Breast epithelium (tissue), 4 donors: Measurements from ENCODE around the gene TNP2. TPM values are rescaled to one million over a fixed set of nuclear protein-coding genes. Genes with fewer than 3 reads are reported as not detected.
"Not testable (repeated sequence)": the region's sequence is repeated elsewhere in the genome, so short reads cannot be mapped to it uniquely, and the experiment has no call there.

ENCODE experiments used
- DNase-seq, 2 donors: peaks; one replicate each; pipeline ENCODE4 v3.0.0-alpha.2; 2019; ENCODE audit warnings: low spot score in 2 of 2
- H3K27ac ChIP-seq, 2 donors: fragments of 200-600 bp; sonication (generic) in 1 of 2; one replicate each; pipeline ENCODE4 v1.5.1; 2016 to 2019; ENCODE audit warnings: mild to moderate bottlenecking in 1 of 2
- H3K27me3 ChIP-seq, 2 donors: fragments of 200-600 bp; sonication (generic) in 1 of 2; one replicate each; pipeline versions ENCODE4 v1.5.1 to v1.6.0; 2017 to 2019; ENCODE audit warnings: control low read depth in 1 of 2, mild to moderate bottlenecking in 1 of 2
- H3K36me3 ChIP-seq: fragments of 200-600 bp; one replicate; pipeline ENCODE4 v1.5.1; 2019
- H3K4me1 ChIP-seq, 2 donors: fragments of 200-600 bp; sonication (generic); one replicate each; pipeline ENCODE4 v1.5.1; 2016 to 2019; ENCODE audit warnings: control low read depth in 1 of 2
- H3K4me3 ChIP-seq, 3 donors: fragments of 200-600 bp; sonication (generic); 1 replicate in 2 of 3; 2 replicates in 1 of 3; pipeline ENCODE4 v1.5.1; 2016 to 2019; ENCODE audit warnings: mild to moderate bottlenecking in 3 of 3, moderate library complexity in 2 of 3
- H3K9me3 ChIP-seq, 2 donors: fragments of 200-600 bp; sonication (generic) in 1 of 2; one replicate each; pipeline ENCODE4 v1.5.1; 2016 to 2019; ENCODE audit warnings: control low read depth in 1 of 2
- POLR2A ChIP-seq: fragments of 450-650 bp; IDR thresholded peaks from one replicate; pipeline ENCODE4 v1.6.1; 2016; ENCODE audit warnings: antibody characterized with exemption, mild to moderate bottlenecking, moderate library complexity
- POLR2AphosphoS5 ChIP-seq, 3 donors: sonication (generic); formaldehyde crosslinking; IDR thresholded peaks; one replicate each; pipeline ENCODE4 v1.6.1; 2017; ENCODE audit warnings: antibody characterized with exemption in 3 of 3
- intact Hi-C: fragments of 100-400 bp; cut with DNase I; formaldehyde crosslinking; loops from one replicate; pipeline ENCODE4 v1.15.1; 2023; ENCODE audit warnings: low total_unique reads
- total RNA-seq, 3 donors: library from RNA; depleted of rRNA; stranded (reverse); fragments of >200 nt; gene quantifications; one replicate each; pipeline ENCODE4 v1.1.0, GENCODE V29; 2016
- TF ChIP-seq, protein P1 (sequence below), 3 donors: fragments of 450-650 bp; IDR thresholded peaks; one replicate each; pipeline ENCODE4 v1.5.1; 2016 to 2017; ENCODE audit warnings: antibody characterized with exemption in 3 of 3, mild to moderate bottlenecking in 3 of 3, moderate library complexity in 3 of 3

TNP2 gene
- total RNA-seq, 3 donors from 2014 or later = not detected

GRCh38 chr16:11224894-11225676, 44.0 kb downstream of the TNP2 start:
- intact Hi-C loops = no loop called here
- H3K36me3 ChIP-seq = no peaks in the 10 kb centered on the region
- DNase-seq = no peak
- H3K4me3 ChIP-seq = peak overlapping the region in 2 of 3 donors; percentile 20 to 43
- H3K27ac ChIP-seq = peak overlapping the region in 1 of 2 donors; percentile 84
- H3K4me1 ChIP-seq = no peaks in the 10 kb centered on the region
- no peaks in the 10 kb centered on the region for H3K9me3 ChIP-seq
- no peak for TF ChIP-seq POLR2AphosphoS5 (IDR thresholded peaks at IDR 0.05)
- no peaks in the 10 kb centered on the region for H3K27me3 ChIP-seq

- H3K4me1 ChIP-seq = no peaks in the 10 kb centered on the region
- TF ChIP-seq, protein P1, sequence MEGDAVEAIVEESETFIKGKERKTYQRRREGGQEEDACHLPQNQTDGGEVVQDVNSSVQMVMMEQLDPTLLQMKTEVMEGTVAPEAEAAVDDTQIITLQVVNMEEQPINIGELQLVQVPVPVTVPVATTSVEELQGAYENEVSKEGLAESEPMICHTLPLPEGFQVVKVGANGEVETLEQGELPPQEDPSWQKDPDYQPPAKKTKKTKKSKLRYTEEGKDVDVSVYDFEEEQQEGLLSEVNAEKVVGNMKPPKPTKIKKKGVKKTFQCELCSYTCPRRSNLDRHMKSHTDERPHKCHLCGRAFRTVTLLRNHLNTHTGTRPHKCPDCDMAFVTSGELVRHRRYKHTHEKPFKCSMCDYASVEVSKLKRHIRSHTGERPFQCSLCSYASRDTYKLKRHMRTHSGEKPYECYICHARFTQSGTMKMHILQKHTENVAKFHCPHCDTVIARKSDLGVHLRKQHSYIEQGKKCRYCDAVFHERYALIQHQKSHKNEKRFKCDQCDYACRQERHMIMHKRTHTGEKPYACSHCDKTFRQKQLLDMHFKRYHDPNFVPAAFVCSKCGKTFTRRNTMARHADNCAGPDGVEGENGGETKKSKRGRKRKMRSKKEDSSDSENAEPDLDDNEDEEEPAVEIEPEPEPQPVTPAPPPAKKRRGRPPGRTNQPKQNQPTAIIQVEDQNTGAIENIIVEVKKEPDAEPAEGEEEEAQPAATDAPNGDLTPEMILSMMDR (IDR thresholded peaks at IDR 0.05) = no peak
- TF ChIP-seq POLR2AphosphoS5 (IDR thresholded peaks at IDR 0.05) = peak; percentile 15 to 76 (median 69)
- intact Hi-C loops = no loop called here
- H3K27me3 ChIP-seq = no peaks in the 10 kb centered on the region
- no peaks in the 10 kb centered on the region for H3K9me3 ChIP-seq
- H3K36me3 ChIP-seq = no peaks in the 10 kb centered on the region
- no peak overlapping the region for H3K4me3 ChIP-seq
- DNase-seq = peak in 1 of 2 donors; percentile 61
- peak overlapping the region in 1 of 2 donors; percentile 84 for H3K27ac ChIP-seq
Measured at GRCh38 chr16:11224096-11224893, 44.8 kb downstream of the TNP2 start.

DNA sequence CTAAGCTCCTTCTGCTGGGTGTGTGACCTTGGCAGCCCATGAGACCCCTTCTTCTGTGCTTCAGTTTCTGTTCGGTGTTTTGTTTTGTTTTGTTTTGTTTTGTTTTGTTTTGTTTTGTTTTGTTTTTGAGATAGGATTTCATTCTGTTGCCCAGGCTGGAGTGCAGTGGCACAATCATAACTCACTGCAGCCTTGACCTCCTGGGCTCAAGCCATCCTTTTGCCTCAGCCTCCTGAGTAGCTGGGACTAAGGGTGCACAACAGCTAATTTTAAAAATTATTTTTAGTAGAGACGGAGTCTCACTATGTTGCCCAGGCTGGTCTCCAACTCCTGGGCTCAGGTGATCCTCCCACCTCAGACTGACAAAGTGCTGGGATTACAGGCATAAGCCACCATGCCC, 48.6 kb downstream of the TNP2 start:
- intact Hi-C loops, H3K4me3 ChIP-seq, H3K27me3 ChIP-seq, DNase-seq, H3K27ac ChIP-seq, H3K4me1 ChIP-seq, H3K36me3 ChIP-seq: not testable (repeated sequence)
- peaks cover 12 to 22% of the 10 kb centered on the region in 2 donors for H3K9me3 ChIP-seq

DNA sequence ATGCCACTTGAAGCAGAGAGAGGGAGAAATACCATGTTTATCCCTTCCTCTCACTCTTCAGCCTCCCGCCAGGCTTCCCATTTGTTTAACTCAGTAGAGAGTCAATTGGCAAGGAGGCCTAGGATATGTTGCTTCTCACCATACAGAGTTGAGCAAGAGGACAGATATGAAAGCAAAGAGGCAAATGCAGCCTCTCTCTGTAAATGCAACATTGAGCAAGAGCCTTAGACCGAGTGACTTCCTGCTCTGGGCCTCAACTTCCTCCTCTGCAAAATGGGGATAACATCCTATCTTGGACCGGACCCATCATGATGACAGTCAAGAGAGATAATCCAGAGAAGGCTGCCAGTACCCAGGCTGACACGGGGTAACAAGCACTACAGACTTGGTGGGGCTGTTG, 49.9 kb downstream of the TNP2 start:
- DNase-seq = no peak
- Histone ChIP-seq H3K27ac (no peak overlapping the region), H3K4me3 (no peak overlapping the region), H3K4me1 (no peaks in the 10 kb centered on the region), H3K9me3 (peaks cover 12 to 22% of the 10 kb centered on the region in 2 donors), H3K27me3 (no peaks in the 10 kb centered on the region), H3K36me3 (no peaks in the 10 kb centered on the region)
- TF ChIP-seq, protein P1 (IDR thresholded peaks at IDR 0.05) = no peak
- TF ChIP-seq POLR2AphosphoS5 (IDR thresholded peaks at IDR 0.05) (no peak), POLR2A (no peak)
- intact Hi-C loops = no loop called here

DNA sequence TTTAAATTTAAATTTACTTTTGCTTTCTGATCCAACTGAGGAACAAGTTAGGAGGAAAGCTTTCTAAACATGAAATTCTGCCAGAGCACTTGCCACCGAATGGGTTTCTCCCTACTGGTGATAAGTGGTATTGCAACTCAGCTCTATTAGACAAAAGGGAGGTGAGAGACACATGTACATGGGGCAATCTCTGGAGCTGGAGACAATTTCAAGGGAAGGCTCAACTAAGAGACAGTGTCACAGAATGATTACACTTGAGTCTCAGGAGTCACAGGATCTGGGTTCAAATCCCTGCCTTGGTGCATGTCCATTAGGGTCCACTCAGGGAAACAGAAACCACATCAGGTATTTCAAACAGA, 50.5 kb downstream of the TNP2 start:
- Histone ChIP-seq H3K27ac (no peak overlapping the region), H3K27me3 (no peaks in the 10 kb centered on the region), H3K9me3 (peaks cover 12 to 22% of the 10 kb centered on the region in 2 donors), H3K4me3 (no peak overlapping the region), H3K36me3 (no peaks in the 10 kb centered on the region), H3K4me1 (no peaks in the 10 kb centered on the region)
- TF ChIP-seq POLR2AphosphoS5 (IDR thresholded peaks at IDR 0.05) (no peak), POLR2A (no peak)
- TF ChIP-seq, protein P1 (IDR thresholded peaks at IDR 0.05) = no peak
- no peak for DNase-seq
- intact Hi-C loops = no loop called here

Other genes with a start within 250 kb of the TNP2 start
- 1 to 10 TPM; 4.1 to 9.0 (median 5.6) TPM for gene SOCS1, start 13.1 kb downstream of the TNP2 start, total RNA-seq
- not detected for gene PRM3, start 4.3 kb upstream of the TNP2 start, total RNA-seq
- gene PRM2, start 7.2 kb upstream of the TNP2 start, total RNA-seq = not detected
- not detected for gene PRM1, start 12.0 kb upstream of the TNP2 start, total RNA-seq
- 1 to 10 TPM in 1 of 3 donors, under 1 TPM in 2; 0.16 to 1.6 (median 0.33) TPM for gene RMI2, start 76.1 kb upstream of the TNP2 start, total RNA-seq